HUES6 (cell line): Measurements from ENCODE around the gene AGAP2.
"Not testable (repeated sequence)": the region's sequence is repeated elsewhere in the genome, so short reads cannot be mapped to it uniquely, and the experiment has no call there.

Experiments used
- H3K27ac ChIP-seq: 2 replicates; pipeline ENCODE4 v1.7.0; 2013; ENCODE audit warnings: low read depth, mild to moderate bottlenecking, low read length, inconsistent platforms
- H3K27me3 ChIP-seq: 2 replicates; pipeline ENCODE4 v1.6.1; 2013; ENCODE audit warnings: low read length; ENCODE audit not compliant: control insufficient read depth, insufficient read depth
- H3K36me3 ChIP-seq: 2 replicates; pipeline ENCODE4 v1.6.1; 2013; ENCODE audit warnings: low read length; ENCODE audit not compliant: control insufficient read depth, insufficient read depth
- H3K4me1 ChIP-seq: 2 replicates; pipeline ENCODE4 v1.6.1; 2013; ENCODE audit warnings: low read length; ENCODE audit not compliant: control insufficient read depth, insufficient read depth
- H3K4me3 ChIP-seq: 2 replicates; pipeline ENCODE4 v1.5.1; 2013; ENCODE audit warnings: low read depth, low read length
- H3K9ac ChIP-seq: one replicate; pipeline ENCODE4 v1.6.1; 2013; ENCODE audit warnings: mild to moderate bottlenecking, low read length
- H3K9me3 ChIP-seq: 2 replicates; pipeline ENCODE4 v1.6.1; 2013; ENCODE audit warnings: low read depth, low read length; ENCODE audit not compliant: control insufficient read depth, insufficient read depth

The AGAP2 gene

GRCh38 chr12:57679697-57680096 lies 58.8 kb downstream of the AGAP2 start:
- no peaks in the 10 kb centered on the region for H3K4me1 ChIP-seq
- H3K36me3 ChIP-seq: no peaks in the 10 kb centered on the region
- H3K4me3 ChIP-seq: no peak overlapping the region
- peaks cover 3% of the 10 kb centered on the region; the same call in 1 of the 2 replicates for H3K27me3 ChIP-seq
- H3K27ac ChIP-seq: no peak overlapping the region
- H3K9ac ChIP-seq: no peak overlapping the region
- no peaks in the 10 kb centered on the region for H3K9me3 ChIP-seq

GRCh38 chr12:57677947-57678346 lies 60.6 kb downstream of the AGAP2 start:
- H3K27ac ChIP-seq, H3K4me1 ChIP-seq, H3K9me3 ChIP-seq, H3K4me3 ChIP-seq, H3K36me3 ChIP-seq, H3K27me3 ChIP-seq, H3K9ac ChIP-seq: not testable (repeated sequence)

- no peaks in the 10 kb centered on the region; the same call in 1 of the 2 replicates for H3K27me3 ChIP-seq
- H3K36me3 ChIP-seq: no peaks in the 10 kb centered on the region
- no peak overlapping the region for H3K9ac ChIP-seq
- no peak overlapping the region for H3K27ac ChIP-seq
- no peaks in the 10 kb centered on the region for H3K4me1 ChIP-seq
- no peaks in the 10 kb centered on the region for H3K9me3 ChIP-seq
- H3K4me3 ChIP-seq: no peak overlapping the region
Measured at GRCh38 chr12:57674691-57675090, 63.9 kb downstream of the AGAP2 start.
